PC-3 (cell line): ENCODE data around the gene ACOT13.

Experiments used
- EZH2 ChIP-seq: fragments of 300-600 bp; sonication (generic); IDR thresholded peaks from one replicate; pipeline ENCODE4 v1.6.1; 2017; ENCODE audit warnings: antibody characterized with exemption, mild to moderate bottlenecking, low read length; ENCODE audit not compliant: unreplicated experiment
- EZH2phosphoT487 ChIP-seq: fragments of 300-600 bp; sonication (generic); IDR thresholded peaks from 2 replicates; pipeline ENCODE4 v1.6.1; 2018; ENCODE audit warnings: mild to moderate bottlenecking, antibody characterized with exemption, low read length, borderline replicate concordance
- TF ChIP-seq, protein P1 (sequence below): fragments of 300-600 bp; sonication (generic); conservative IDR thresholded peaks from 2 replicates; pipeline ENCODE4 v1.5.1; 2017; ENCODE audit warnings: antibody characterized with exemption, low read depth, mild to moderate bottlenecking, low read length

DNA sequence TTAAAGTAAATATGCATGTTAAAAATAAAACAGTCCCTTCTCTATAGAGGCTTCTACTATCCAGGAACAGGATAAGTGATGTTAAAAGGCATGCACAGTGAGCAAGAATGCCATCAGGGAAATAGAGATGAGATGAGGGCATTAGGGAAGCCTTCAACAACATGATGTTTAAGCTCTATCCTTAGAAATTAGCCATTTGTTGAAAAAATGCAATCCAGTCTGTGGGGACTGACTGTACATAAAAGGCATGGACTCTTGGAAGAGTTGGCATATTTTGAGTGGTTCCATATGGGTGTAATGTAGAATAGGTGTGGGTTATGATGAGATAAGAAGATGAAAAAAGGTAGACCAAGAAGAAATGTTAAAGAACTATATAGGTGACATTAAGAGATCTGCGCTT lies 26.7 kb upstream of the ACOT13 start:
- TF ChIP-seq, protein P1, sequence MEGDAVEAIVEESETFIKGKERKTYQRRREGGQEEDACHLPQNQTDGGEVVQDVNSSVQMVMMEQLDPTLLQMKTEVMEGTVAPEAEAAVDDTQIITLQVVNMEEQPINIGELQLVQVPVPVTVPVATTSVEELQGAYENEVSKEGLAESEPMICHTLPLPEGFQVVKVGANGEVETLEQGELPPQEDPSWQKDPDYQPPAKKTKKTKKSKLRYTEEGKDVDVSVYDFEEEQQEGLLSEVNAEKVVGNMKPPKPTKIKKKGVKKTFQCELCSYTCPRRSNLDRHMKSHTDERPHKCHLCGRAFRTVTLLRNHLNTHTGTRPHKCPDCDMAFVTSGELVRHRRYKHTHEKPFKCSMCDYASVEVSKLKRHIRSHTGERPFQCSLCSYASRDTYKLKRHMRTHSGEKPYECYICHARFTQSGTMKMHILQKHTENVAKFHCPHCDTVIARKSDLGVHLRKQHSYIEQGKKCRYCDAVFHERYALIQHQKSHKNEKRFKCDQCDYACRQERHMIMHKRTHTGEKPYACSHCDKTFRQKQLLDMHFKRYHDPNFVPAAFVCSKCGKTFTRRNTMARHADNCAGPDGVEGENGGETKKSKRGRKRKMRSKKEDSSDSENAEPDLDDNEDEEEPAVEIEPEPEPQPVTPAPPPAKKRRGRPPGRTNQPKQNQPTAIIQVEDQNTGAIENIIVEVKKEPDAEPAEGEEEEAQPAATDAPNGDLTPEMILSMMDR, result no peak
- no peak for TF ChIP-seq EZH2
- TF ChIP-seq EZH2phosphoT487, result no peak
